ENCODE results near the gene MARF1.
"Not testable (repeated sequence)": the region's sequence is repeated elsewhere in the genome, so short reads cannot be mapped to it uniquely, and the experiment has no call there.

- not testable (repeated sequence) for TF ChIP-seq CTCF (conservative IDR thresholded peaks at IDR 0.05); EZH2 (IDR thresholded peaks at IDR 0.05; ENCODE audit: low read depth)
Measured at GRCh38 chr16:15692508-15692907, 49.6 kb upstream of the MARF1 start.
